Esophagus squamous epithelium (tissue), 4 donors: ENCODE data around the gene CCN5.

Source experiments
- POLR2A ChIP-seq, 4 donors: fragments of 450-650 bp; IDR thresholded peaks; one replicate each; pipeline ENCODE4 v1.6.1; 2017; ENCODE audit warnings: antibody characterized with exemption in 4 of 4, mild to moderate bottlenecking in 4 of 4, moderate library complexity in 3 of 4
- TF ChIP-seq, protein P1 (sequence below), 6 experiments: fragments of 450-650 bp in 4 of 6; fragments of 200-600 bp in 2 of 6; sonication (generic) in 2 of 6; IDR thresholded peaks; one replicate each; pipeline ENCODE4 v1.5.1; 2016 to 2019; ENCODE audit warnings: antibody characterized with exemption in 6 of 6, mild to moderate bottlenecking in 4 of 6, moderate library complexity in 4 of 6

DNA sequence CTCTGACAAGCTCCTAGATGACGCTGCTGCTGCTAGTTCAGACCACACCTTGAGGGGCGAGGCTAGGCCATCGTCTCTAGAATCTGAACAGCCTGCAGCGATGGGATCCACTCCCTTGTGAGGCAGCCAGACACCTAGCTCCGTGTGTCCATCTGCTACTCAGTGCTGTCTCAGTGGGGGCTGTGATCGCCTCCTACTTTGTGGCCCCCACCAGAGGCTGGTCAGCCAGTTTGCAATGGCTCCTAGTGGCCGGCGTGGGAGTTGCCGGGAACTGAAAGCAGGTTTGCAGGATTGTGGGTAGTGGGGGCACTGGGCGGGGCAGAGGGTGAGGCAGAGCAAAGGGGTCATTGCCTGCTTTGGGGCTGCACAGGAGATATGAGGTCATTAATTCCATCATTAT, 2.8 kb downstream of the CCN5 start:
- TF ChIP-seq, protein P1, sequence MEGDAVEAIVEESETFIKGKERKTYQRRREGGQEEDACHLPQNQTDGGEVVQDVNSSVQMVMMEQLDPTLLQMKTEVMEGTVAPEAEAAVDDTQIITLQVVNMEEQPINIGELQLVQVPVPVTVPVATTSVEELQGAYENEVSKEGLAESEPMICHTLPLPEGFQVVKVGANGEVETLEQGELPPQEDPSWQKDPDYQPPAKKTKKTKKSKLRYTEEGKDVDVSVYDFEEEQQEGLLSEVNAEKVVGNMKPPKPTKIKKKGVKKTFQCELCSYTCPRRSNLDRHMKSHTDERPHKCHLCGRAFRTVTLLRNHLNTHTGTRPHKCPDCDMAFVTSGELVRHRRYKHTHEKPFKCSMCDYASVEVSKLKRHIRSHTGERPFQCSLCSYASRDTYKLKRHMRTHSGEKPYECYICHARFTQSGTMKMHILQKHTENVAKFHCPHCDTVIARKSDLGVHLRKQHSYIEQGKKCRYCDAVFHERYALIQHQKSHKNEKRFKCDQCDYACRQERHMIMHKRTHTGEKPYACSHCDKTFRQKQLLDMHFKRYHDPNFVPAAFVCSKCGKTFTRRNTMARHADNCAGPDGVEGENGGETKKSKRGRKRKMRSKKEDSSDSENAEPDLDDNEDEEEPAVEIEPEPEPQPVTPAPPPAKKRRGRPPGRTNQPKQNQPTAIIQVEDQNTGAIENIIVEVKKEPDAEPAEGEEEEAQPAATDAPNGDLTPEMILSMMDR (IDR thresholded peaks at IDR 0.05), result peak in 2 of 6 experiments; percentile 22 to 32
- TF ChIP-seq POLR2A (IDR thresholded peaks at IDR 0.05), result no peak
